GM19025 (cell line): ENCODE results near the gene BCOR.

Source experiments
- ATAC-seq: cut with Tn5 transposase; IDR thresholded peaks from one replicate; pipeline ENCODE4 v1.9.1; 2021; ENCODE audit warnings: mild to moderate bottlenecking, low read depth, moderate library complexity; ENCODE audit not compliant: unreplicated experiment

The BCOR gene

DNA sequence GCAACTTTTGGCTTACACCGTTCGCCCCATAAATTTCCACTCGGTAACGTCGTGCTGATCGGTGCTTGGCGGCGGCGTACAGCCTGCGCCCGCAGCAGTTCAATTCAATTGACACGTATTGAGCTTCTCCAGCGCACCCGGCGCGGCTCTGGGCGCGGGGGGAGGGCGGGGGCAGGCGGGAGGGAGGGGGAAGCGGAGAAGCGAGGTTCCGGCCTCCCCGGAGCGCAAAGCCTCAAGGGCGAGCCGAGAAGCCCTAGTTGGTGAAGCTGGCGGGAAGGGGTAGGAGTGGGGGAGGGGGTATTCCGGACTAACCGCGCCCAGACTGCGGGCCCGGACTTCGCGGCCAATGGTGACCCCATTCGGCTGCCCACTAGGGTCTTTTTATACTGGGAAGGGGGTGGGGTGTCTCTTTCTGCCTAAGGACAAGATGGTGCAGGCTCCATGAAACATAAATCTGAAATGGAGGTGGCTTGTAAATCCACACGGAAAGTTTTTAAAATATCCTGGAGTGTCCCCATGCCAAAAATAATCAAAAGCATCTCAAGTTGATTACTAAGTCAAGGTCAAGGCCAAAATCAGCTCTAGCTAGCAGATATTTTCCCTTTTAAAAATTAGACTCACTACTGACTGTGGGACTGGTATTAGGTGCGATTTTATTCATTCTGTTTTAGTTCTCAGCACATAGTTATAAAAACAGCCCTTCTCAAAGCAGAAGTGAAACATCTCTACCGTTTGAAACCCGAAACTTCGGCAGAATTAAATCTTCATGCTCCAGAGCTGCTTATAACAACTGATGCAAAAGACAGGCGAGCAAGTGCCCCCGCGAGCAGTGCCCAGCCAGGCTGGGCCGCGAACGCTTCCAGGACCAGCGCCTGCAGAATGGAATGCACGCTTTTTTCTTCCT is 1.5 kb upstream of the BCOR start:
- no peak for ATAC-seq

DNA sequence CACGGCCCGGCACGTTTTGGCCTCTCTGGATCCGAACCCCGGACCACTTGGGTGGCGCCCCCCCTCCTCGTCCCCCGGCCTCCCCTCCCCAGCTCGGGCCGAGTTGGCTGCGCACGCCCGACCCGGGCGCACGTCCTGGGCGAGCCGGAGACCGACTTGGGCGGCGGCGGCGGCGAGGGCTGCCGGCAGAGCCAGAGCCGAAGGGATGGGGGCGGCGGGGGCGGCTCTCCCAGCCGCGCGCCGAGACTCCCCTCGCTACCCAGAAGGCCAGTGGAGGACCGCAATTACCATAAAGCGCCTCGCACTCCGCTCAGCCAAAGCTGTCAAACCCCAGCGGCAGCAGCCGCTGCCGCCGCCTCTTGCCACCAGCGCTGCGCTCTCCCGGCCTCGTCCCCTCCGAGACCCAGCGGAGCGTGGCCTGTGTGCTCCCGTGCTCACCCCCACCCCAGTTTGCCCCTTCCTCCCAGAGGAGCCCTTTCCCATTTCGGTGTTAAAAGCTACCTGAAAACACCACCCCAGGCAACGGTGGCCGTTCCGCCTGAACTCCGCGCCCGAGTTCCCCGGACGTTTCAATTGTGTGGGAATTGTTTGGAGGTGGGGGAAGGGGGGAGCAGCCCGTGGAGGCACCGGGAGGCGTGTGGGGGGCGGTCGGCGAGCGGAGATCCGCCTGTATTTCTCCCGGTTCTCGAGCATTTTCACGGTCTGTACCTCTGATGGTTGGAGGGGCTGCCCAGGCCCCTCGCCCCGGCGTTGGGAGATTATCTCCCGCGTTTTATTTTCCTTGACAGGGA is 701 bp upstream of the BCOR start:
- no peak for ATAC-seq

- no peak for ATAC-seq
Observed at GRCh38 chrX:40097141-40097503, 636 bp downstream of the BCOR start.

DNA sequence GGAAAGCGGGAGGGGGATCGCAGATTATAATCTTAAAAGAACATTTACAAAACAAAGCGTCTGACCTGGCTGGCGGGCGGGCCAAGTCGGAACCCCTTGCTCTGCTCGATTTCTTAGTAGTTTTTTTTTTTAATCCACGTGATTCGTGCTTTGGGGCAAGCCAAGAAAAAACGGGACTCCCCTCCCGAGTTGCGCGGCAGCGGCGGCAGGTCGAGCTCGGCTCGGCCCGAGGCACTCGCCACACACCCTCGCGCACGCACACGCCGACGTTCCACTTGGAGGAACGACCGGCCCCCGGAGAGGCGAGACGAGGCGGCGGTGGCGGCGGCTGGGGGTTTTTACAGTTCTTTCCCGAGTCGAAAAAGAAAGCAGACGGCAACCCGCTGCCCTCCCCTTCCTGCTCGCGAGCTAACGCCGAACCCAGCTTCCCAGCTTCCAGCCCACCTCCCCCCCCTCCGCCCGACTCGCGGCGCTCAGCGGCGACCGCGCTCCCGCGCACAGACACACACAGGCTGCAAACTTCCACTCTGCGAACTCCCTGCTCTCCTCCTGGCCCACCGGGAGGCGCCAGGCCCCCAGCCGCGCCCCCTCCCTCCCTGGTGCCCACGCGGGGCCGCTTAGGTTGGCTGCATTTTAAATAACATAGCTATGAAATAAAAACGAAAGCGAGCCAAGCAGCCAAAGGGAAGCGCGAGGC is 1.2 kb downstream of the BCOR start:
- no peak for ATAC-seq

GRCh38 chrX:40095583-40096394 is 2.0 kb downstream of the BCOR start:
- ATAC-seq: no peak

- ATAC-seq: no peak
Observed at GRCh38 chrX:40094900-40095582, 2.7 kb downstream of the BCOR start.

DNA sequence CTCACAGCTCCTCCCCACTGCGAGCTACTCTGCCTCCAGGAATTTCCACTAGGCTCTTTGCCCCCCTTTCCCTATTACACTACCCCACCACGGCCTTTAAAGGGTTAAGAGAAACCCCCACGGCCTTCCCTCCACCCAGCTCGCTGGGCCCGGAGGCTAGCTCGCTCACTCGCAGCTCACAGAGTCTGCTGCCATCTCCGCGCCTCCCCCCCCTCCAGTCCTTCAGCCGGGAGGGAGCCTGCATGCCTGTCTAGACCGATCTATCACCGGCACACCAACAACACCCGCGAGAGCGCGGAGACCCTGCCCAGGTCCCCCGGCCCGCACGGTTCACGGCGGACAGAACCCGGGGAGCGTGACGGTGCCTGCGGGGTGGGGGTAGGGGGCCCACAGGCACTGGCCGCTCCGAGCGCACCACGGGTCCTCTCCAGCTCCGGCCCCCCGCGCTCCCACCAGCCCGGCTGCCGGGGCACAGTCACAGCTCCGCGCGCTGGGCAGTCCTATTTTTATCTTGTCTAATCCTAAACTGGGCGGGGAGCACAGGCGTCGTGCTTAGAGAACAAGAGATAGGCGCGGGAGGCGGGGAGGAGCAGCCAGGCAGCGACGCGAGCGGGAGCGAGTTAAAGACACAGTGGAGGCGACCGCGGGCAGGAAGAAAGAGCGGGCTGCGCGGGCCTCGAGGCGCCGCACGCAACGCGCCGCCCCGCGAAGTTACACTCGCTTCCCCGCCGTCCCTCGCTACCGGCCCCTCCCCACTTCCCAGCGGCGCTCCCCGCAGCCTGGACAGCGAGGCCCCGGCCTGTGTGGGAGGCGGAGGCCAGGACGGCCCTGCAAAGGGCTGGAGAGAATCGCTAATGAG is 3.5 kb downstream of the BCOR start:
- no peak for ATAC-seq

DNA sequence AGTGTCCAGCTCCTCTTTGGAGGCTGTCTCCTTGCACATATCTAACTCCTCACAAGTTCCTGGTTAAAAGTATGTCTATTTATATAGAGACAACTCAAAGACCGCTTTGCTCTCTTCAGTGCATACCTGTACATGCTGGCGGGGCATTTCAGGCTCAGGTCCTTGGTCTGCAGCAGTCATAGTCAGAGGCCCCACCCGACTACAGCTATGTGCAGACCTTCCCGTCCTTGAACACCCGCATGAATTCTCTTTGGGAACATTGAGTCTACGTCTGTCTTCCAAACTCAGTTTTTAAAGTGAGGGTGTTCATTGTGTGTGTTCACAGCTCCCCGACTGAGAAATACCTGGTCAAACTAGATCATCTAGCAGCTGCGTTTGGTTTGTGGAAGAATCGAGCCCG is 4.2 kb downstream of the BCOR start:
- ATAC-seq: no peak

DNA sequence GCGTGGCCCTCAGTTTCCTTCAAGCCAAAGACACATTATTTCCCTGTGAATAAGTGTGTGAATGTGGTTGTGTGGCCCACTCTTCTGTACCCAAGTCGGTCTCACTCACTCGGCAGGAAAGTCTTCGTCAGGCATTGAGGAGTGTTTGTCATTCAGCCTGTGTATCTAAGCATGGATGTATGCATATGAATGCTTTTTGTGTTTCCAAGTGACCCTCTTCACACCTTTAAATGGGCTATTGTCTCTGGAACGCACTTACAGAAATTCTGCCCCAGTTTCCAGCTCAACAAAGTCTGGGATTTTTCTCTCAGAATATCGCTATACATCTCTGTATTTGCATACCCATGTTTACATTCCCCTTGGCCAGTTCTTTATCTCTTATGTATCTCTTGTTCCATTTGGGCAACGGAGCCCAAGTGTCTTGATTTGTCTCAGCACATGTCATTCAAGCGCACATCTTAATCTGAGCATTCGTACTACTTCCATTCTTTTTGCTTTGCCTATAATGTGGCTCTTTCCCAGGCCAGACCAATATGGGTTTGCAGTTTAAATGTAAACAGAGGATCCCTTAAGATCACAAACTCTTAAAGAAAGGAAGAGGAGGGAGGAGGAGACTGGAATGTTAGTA is 4.8 kb downstream of the BCOR start:
- ATAC-seq: no peak

GRCh38 chrX:40091691-40092421 is 5.9 kb downstream of the BCOR start:
- no peak for ATAC-seq

DNA sequence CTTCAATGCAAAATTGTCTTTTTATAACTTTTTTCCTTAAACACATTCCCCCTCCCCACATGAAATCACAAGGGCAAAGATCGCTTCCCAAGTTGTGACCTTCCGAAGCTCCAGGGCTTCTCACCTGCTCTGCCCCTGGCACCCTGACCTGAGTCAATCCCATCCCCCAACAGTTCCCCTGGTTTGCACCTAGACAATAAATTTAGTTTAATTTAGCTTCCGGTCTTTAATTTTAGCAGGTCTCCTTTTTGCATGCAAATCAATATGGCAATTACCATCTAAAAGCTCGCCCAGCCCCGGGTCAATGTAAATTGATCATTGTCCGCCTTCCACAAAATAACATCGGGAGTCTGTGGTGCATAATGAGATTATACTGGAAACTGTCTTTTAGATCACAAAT is 6.8 kb downstream of the BCOR start:
- ATAC-seq: no peak

GRCh38 chrX:40090050-40090804 is 7.5 kb downstream of the BCOR start:
- no peak for ATAC-seq

DNA sequence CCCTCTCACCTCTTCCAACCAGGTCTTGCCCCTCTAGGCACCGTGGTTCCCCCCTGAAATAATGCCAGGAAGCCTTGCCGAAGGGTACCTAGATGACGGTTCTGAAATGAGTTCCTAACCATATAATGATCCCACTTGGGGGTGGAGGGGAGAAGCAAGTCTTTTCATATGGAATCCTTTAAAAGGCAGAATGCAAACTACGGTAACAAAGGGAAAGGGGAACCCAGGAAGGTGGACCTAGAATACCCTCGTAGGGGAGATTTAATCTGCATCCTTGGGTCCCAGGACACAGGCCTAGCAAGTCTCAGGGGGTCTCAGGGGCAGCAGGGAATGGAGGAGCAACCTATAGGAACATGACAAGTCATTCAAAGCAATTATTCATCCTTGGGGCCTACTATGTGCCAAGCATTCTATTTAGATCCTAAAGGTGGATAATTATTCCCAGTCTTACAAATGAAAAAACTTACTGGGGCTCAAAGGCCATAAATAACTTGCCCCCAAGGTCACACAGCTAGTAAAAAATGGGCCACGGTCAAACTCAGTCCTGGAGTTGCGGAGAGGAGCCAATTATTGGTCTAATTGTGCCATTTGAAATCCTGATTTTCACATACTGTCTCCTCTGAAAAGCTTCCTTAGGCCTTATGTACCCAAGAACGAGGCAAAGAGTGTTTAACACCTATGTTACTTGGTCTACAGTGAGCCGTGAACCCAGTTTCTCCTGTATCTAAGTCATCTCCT is 8.8 kb downstream of the BCOR start:
- no peak for ATAC-seq

DNA sequence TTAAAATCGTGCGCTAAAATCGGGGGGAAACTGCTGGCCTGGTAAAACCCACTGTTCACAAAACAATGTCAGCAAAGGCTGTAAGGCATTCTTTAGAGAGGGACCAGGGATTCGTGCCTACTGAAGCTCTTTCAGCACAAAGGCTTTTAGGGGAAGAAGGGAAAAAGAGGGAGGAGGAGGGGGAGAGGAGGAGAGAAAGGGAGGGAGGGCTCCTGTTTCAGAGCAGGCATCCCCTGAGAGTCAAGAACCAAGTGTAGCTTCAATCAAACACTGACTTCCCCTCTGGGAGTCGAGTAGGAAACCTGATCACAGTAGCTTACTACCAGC is 9.5 kb downstream of the BCOR start:
- no peak for ATAC-seq

DNA sequence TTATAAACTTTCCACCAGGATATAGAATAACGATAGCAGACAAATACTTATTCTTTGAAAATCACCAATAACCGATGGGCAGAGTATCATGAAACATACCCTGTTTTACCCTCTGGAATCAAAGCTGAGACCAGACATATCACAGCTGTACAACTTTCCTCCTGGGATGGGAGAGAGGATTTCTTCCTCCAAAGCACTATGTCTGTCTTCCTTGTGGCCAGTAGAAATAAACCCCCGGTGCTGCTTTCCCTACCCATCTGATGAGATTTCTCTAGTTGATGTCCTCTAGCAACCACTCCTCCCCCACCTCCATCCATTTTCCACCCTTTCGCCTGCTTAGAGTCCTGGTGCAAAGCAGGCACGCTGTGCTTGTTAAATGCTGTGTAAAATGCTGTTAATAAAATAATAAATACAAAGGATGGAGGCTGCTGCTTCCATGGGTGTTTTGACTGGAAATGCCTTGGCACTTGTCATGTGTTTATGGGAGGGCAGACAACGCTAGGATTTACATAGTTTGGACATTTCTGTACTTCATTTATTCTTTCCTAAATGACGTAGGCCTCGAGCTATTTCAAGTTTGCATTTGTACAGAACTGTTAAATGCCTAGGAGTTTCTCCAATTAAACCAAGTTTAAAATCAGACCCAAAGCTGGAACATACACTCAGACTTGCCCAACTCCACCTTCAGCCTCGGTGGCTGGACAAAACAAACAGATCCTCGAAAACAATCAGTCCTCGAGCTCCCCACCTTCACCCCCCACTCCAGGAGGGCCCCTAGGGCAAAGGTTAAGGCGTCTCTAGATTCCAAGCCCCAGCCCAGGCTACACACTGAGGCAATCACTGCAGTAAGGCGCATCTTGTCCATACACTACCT is 10.1 kb downstream of the BCOR start:
- ATAC-seq: no peak
